T-helper 2 cell treated with Interferon-gamma antibody and Interleukin-4, amounts not matched to agents 100 ng/mL and 5 ng/mL, for 36 hours (primary cell): ENCODE measurements around the gene PDE8B. TPM values are rescaled to one million over a fixed set of nuclear protein-coding genes. Genes with fewer than 3 reads are reported as not detected.

ENCODE experiments used
- intact Hi-C: fragments of 100-400 bp; cut with micrococcal nuclease; formaldehyde crosslinking; loops from one replicate; pipeline ENCODE4 v1.15.1; 2023
- total RNA-seq: library from RNA; stranded (reverse); gene quantifications from 2 replicates; pipeline ENCODE4 v1.2.3, GENCODE V29; 2022

PDE8B gene
- 0.20 and 0.43 TPM in 2 replicates for total RNA-seq

GRCh38 chr5:77210091-77210963, at the start of gene PDE8B:
Gene PDE8B, plus strand, starts transcription at chr5:77210680. Its CDS starts 246 bp downstream, at chr5:77210926.
- intact Hi-C loops = no loop called here

DNA sequence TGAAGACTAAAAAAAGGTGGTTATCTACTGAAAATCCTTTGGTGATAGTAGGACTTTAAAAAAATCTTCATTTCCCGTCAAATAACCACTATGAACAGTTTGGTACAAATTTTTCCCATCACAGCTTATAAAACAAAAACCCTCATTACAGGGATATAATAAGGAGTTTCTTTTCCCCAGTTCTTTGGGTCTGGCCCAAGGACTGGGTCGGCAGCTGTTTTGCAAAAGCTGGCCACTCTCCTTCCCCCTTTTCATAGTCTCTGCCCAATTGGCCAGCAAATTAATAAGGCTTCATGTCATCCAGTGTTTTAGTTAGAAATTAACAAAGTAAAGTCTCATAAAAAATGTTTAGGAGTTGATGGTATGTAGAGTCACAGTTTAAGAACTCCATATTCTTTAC, 47.0 kb upstream of the PDE8B start:
- intact Hi-C loops = no loop called here

GRCh38 chr5:77167063-77167462, 43.4 kb upstream of the PDE8B start:
- intact Hi-C loops = no loop called here

DNA sequence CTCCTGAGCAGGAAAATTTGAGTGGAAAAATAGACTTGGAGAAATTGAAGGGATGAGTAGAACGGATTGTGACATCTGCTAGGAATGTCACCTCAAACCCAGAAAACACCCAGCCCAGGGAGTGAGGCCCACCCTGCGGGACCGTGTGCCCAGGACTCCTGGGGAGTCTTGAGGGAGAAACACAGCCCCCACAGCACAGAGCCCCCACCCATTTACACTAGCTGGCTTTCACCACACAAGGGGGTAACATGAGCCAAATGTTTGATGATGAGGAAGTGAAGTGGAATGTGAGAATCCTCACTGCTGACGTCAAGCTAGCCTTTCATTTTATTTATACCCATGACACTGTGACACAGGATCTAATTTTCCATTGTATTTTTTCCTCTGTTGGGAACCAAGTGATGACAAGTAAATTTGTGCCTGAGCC, 42.8 kb upstream of the PDE8B start:
- intact Hi-C loops = no loop called here

DNA sequence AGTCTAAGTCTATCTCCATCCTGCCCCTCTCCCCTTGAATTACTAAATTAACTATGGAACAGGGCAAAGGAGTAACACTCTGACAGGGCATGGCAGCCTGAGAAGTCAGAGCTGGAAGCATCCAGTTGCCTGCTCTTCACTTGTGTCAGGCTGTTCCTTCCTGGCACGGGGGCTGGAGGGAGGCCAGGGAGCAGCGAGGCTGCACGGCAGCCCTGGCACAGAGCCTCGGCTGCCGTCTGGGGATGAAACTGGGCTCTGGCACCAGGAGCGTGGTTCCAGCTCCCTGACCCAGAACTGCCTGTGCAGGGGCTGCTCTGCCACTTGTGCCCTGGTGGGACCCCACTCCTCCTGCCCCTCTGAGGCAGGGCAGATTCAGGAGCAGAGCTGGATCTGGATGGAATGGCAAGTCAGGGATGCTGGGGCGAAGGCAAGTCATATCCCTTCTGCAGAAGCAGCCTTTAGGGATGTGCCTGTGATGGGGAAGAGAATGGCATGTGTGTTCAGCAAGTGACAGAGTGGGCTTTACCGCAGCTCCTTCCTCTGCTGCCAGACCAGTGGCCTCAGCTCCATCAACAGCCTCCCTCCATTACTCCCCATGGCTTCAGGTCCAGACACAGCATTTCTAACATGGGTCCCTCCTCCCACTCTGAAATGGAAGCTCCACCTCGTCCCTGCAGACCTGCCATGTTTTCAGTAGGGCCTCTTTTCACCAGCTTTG, 42.2 kb upstream of the PDE8B start:
- intact Hi-C loops = no loop called here

DNA sequence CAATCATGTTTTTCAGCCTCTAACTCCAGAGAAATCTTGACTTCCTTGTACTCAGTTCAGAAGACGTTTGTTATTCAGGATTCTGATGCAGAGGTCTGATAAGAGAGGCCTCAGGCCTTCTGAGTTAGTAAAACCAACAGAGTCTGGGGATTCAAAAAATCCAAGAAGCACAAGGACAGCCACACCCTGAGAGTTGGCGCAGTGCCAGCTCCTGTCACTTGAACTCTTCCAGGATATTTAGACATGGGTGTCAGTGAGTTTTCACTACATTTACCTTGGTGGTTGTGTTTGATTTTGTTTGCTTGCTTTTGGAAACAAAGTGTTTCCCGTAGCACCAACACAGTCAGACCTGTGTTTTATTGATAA, 41.6 kb upstream of the PDE8B start:
- intact Hi-C loops = no loop called here

DNA sequence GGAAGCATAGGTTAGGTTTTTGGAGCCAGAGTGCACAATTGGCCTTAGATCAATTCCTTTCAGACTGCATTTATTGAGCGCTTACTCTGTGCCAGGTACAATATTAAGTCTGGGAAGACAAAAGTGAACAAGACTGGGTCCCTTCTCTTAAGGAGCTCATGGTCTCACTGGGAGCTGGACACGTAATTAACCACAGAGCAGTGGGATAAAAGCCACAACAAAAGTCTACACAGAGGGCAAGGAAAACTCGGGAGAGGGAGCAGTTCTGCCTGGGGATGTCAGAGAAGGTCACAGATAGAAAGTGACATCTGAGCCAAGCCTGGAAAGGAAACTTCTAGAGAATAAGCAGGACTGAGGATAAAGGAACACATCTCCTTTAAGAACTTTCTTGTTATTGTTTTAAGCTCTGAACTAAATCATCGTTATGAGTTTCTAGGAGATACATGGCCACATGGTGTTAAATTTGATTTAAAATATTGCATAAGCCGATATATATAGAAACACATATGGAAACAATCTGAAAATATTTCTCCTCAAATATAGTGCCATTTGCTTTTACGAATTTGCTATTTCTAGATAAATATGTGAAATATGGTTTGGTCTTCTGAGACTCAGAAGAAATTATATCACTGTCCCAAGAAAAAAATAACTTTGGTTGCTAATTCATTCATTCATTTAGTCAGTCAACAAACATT, 40.1 kb upstream of the PDE8B start:
- intact Hi-C loops = no loop called here

DNA sequence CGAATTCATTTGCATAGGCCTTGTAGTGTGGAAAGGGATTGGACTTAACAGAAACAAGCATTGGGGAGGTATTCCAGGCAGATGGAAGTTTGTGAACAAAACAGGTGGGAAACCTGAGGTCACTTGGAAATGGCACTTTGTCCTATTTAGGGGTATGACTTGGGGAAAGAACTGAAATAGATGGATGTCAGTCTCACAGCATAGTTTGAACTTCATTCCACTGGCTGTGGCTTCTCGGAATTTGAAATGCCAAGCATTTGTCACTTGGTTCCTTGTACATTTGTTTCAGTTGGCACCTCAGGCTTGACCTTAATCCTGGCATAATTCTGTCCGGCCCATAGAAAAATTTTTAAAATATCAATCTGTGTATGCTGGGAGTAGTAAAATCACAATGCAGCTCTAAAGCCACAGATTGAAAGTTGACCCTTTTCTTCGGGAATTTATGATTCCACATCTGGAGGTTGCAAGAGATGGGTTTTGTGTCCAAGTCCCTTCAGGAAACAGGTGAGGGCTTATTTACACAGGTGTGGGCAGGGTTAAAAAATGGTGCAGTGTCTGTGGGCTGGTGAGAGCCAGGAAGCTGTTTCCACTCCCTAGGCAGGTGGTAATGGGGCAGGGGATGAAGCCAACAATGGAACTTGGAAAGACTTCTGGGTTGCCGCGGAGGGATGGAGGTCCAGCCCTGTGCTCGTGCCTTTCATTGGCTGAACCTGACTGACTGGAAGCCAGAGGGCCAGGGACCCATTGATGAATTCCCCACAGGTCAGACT, 39.2 kb upstream of the PDE8B start:
- intact Hi-C loops = no loop called here

DNA sequence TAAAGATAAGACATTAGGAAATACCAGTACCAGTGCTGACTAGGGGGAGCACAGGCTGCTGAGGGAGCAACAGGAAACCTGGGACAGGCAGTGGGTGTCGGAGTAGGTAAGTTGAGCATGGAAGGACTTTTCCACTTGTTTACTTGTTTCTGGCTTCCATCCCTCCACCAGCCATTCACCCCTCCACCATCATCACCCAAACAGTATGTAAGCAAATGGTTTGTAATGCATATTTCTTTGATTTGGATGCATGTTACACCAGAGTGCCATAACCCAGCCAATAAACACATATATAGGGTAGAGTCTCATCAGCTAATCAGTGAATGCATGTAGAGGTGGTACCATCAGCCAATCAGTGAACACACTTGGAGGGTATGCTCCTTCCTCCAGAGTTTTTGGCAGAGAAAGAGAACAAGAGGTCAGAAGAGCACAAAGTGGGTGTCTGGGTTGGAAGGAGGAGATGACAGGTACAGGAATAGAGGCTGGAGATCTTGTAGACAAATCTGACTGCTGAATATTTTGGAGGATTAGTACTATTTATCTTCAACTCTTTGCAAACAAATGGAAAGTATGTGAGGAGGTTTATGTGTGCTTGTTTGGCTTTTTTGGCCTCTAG, 37.7 kb upstream of the PDE8B start:
- intact Hi-C loops = no loop called here

GRCh38 chr5:77174526-77174925, 36.0 kb upstream of the PDE8B start:
- intact Hi-C loops = no loop called here

DNA sequence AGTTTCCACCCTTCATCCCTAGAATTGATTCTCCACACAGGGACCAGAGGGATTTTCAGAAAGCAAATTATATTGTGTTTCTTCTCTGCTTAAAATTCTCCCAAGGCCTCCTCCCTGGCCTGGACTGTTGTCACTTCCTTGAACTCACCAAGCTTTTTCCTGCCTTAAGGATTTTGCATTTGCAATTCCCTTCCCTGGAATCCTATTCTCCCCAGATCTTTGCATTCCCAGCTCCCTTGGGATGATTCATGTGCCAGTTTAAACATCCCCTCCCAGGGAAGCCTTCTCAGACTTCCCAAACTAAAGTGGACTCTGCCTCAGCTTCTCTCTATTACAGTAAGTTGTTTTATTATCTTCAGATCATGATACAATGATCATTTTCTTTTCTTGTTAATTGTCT, 35.2 kb upstream of the PDE8B start:
- intact Hi-C loops = no loop called here

DNA sequence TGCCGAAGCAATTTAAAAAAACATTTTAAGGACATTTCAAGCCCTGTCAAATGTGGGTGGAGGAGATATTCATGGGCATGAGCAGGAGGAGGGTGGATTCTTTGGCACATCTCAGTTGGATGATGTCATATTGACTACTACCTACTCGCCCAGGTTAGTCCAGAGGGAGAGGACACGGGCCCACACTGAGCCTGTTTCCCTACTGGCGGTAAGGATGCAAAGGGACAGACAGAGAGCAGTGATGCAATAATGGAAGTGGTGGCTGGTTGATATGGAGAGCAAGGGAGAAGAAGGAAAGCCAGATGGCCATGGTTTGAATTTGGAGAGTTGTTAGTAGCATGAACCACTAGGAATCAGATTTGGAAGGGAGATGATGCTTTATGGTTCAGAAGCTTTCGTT, 34.1 kb upstream of the PDE8B start:
- intact Hi-C loops = no loop called here

- intact Hi-C loops = no loop called here
Measured at GRCh38 chr5:77177576-77177975, 32.9 kb upstream of the PDE8B start.

GRCh38 chr5:77180167-77181081, 30.1 kb upstream of the PDE8B start:
- intact Hi-C loops = no loop called here

GRCh38 chr5:77181173-77181572, 29.3 kb upstream of the PDE8B start:
- intact Hi-C loops = no loop called here

DNA sequence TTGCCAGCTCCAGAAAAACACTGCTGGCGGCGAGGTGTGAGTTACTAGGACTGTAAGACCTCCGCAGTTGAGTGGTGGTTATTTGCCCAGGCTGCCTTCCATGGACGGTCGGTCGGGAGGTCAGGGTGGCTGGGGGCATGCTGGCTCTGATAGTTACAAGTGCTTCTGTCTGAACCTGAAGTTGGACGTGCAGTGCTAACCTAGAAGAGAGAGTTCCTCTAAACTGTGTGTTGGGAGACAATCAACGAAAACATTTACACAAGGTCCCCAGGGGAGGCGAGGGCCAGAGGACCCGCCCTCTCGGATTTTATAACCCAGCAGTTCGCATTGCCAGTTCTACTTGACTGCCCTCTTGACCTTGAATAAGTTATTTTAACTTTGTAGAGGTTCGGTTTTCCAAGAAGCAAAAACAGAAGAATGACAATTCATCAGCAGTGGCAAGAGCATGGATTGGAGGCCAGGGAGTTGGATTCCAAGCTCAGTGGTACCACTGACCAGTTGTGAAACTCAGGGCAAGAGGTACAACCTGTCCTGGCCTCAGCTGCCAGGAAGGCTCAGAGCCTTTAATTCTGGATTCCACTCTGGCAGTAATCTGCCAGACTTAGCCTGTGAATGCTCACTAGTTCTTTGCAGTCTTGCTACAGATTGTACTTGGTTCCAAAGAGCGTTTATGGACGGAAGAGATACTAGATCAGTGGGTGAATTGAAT, 28.7 kb upstream of the PDE8B start:
- intact Hi-C loops = no loop called here

DNA sequence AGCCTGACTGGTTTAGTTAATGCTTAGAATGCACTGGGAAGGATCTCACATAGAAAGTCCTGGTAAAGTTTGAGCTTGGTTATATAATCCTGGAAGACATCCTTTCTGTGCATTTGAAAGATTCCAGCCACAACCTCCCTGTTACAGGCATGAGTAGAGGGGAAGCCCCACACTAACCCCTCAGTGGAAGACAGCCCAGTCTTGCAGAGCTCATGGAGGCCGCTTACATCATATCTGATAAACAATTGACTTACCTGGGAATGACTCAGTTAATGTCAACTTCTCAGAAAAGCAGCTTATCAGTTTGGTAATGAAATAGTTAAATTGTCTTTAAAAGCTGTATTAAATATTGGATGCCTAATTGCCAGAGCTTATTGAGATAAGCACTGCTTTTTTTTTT, 28.1 kb upstream of the PDE8B start:
- intact Hi-C loops = no loop called here

DNA sequence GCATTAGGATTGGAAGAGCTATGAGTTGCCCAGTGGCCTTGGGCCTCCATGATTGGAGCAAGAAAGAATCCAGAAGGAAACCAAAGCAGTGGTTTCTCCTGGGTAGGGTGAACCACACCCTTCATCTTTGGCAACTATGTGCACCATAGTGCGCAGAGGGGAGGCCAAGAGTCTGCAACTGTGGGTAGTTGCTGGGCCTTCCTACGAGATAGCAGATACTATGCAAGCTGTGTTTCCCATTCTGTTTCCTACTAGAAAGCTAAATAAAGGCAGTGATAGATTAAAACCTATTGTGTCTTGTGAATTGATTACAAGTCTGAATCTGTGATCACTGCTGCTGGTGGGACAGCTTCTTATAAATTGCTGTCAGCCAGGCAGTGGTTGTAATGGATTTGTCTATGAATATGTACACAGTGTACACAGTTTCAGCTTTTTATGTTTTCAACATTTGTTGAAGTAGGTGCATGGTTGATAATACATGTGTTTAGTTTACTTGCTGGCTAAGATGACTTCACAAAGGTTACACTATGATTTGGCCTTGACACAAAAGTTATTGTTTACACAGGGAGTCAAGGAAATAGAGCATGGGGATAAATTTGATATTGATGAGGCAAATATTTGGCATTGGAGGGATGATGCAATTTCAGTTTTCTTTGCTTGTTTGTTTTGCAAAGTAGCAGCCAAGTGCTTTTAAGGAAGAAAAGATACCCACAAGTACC, 23.7 kb upstream of the PDE8B start:
- intact Hi-C loops = no loop called here

DNA sequence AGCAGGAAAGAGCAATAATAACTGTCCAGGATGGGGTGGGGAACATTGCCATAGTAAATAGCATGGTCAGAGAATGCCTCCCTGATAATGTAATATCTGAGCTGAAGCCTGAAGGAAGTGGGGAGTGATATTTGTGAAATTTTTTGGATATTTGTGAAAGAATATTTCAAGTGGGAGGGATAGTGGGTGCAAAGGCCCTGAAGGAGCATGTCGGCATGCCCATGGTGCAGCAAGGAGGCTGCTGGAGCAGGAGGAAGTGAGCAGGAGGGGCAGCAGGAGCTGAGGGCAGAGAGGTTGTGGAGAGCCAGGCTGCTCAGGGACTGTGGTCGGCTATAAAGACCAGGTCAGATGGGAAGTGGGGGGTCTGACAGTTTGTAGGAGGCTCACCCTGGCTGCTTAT, 21.1 kb upstream of the PDE8B start:
- intact Hi-C loops = no loop called here
